Stimulated activated naive CD4-positive, alpha-beta T cell treated with Interleukin-2 at 50 U/mL for 16 hours (primary cell): Measurements from ENCODE around the gene UBE2M.
"Not testable (repeated sequence)": the region's sequence is repeated elsewhere in the genome, so short reads cannot be mapped to it uniquely, and the experiment has no call there.

Source experiments
- DNase-seq: peaks from one replicate; lab custom pipeline; 2025; lab: John Stamatoyannopoulos, UW

UBE2M gene

DNA sequence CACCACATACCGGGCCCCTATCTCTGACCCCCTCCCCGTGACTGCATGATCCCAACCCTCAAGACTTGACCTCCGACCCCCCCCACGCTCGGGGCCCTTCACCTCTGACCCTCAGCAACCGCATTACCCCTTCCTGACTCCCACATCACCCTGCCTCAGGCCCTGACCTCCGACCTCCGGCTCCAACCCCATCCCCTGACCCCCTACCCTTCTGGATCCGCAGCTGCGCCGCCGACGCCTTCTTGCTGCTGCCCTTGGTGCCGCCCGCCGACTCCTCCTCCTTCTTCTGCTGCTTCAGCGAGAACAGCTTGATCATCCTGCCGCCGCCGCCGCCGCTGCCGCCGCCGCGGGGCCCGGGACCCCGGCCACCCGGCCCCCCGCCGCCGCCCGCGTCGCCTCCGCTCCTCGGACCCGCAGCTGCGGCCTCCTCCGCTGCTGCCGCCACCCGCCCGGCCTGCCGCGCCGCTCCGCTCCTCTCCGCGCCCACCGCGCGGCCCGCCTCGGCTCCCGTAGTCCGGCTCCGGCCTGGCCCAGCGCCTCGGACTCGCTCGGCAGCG lies at the start of gene UBE2M:
Gene UBE2M, minus strand, starts transcription at position 546 of the 557 bp plus-strand sequence. Its CDS starts 230 bp downstream, at position 316.
- no peak for DNase-seq

- not testable (repeated sequence) for DNase-seq
Measured at GRCh38 chr19:58607213-58607612, 48.8 kb upstream of the UBE2M start.

GRCh38 chr19:58606251-58606896 lies 48.0 kb upstream of the UBE2M start:
- not testable (repeated sequence) for DNase-seq

DNA sequence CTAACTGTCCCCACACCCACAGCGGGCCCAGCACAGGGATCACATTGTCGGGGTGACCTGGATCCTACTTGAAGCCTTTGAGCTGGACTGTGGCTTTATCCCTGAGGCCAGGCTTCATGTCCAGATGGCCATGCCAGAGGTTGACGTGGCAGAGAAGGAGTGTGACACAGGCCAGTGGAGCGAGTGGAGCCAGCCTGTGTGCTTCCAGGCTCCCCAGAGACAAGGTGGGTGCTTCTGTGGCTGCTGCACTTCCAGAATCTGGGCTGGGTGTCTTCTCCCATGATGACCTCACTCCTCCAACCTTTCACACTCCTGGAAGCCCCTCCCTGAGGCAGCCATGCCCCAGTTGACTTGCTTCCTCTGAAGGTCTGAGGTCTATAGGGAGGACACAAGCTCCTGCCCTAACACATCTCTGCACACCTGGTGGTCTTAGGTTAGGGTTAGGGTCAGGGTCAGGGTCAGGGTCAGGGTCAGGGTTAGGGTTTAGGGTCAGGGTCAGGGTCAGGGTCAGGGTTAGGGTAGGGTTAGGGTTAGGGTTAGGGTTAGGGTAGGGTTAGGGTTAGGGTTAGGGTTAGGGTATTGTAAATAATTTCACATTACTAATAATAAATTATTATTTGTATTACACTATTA lies 27.8 kb upstream of the UBE2M start:
- DNase-seq: no peak

GRCh38 chr19:58585442-58586132 lies 27.2 kb upstream of the UBE2M start:
- DNase-seq: no peak

GRCh38 chr19:58584498-58585441 lies 26.4 kb upstream of the UBE2M start:
- no peak for DNase-seq

DNA sequence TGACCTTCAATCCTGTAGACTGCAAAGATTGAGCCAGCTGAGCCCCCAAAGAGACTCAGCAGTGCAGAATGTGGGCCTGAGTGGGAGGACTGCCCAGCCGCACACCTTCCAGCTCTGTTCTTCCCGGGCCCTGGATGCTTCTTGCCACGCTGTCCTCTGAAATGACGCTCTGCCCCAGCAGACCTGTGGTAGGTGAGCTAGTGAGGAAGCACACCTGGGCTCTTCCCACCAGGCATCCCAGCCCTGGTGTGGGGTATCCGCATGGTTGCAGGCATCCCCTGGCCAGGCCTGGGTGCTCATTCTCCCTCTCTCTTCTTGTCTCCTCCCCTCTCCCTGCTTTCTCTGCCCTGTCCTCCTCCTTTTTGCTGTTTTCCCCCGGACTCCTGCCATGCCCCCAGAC lies 24.6 kb upstream of the UBE2M start:
- no peak for DNase-seq

DNA sequence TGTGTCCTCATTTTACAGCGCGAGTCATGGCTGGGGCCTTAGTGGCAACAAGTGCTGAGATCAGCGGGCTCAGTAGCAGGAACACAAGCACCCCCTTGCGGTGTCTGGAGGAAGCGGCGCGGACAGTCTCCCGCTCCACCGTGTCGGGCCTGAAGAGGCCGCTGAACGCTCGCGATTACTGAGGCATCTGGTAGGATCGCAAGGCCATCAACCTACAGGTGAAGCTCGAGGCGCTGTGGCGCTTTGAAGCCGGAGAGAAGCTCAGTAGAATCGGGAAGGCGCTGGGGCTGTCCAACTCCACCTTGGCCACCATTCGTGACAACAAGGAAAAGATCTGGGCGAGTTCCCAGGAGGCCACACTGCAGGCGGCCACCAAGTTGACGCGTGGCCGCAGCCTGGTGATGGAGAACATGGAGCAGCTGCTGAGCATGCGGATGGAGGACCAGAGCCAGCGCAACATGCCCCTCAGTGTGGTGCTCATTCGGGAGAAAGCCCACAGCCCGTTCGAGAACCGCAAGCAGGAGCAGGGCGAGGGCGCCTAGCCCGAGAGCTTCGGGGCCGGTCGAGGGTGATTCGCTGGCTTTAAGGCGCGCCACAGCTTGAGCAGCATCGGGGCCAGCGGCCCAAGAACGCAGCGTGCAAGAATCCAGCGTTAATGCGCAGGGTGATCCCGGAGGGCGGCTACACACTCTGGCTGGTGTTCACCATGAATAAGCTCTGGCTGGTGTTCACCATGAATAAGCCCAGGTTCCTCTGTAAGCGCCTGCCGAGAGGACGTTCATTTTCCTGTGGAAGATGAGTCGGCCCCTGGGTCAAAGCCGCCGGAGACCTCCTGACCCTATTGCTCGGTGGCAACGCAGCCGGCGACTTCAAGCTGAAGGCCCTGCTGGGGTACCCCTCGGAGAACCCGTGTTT lies 23.1 kb upstream of the UBE2M start:
- DNase-seq: no peak

DNA sequence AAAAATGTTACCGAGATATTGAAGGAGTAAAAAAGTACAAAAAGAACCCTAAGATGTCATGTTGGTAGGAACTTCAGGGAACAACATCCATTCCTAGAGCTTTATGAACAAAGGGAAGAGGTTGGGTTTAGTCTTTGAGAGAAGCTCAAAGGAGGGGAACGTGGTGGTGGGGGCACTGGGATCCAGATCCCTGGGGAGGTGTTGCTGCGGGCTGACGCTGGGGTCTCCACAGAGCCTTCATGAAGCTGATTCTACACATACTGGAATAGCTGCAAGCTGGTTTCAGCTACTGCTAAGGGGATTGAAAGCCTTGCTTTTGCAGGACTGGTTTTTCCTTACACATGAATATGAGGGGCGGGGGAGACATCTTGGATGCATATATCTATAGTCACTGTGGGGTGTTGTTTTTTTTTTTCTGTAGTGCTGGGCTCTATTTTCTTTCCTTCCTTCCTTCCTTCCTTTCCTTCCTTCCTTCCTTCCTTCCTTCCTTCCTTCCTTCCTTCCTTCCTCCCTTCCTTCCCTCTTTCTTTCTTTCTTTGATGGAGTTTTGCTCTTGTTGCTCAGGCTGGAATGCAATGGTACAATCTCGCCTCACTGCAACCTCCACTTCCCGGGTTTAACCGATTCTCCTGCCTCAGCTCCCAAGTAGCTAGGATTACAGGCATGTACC lies 21.2 kb upstream of the UBE2M start:
- no peak for DNase-seq

DNA sequence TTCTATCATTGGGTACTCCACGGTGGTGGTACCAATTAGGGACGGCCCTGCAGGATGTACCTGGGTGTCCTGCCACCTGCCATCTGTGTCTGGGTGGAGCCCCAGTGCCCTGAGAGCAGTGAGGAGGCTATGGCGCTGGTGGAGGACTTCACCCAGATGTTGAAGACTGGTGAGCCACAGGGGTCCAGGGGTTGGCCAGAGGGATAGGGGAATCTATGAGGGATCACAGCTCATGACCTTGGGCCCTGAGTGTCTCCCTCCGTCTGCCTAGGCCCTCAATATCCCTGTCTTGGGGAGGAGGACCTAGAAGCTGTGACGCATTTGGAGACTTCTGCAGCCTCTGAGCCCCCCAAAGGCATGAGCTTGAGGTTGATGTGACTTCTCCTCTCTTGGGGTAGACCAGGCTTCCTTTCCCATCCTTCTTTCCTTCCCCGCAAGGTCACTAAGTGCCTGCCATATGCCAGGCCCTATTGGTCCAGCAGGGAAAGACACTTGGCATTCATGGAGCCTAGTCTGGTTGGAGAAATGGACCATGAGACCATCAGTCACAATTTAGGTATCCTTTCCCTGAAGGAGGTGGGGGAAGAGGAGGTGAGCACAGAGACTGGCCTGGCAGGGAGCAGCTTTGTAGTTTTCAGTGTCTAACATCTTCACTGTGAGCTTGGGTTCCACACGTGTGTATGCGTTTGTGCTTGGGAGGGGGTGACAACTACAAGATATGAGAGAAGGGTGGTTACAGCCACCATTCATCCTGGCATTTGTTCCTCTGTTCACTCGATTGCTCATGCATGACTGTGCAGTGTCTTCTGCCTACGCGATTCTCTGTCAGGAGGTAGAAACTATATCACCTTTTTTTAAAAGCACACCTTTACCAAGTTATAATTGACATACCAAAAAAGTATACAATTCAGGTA lies 19.9 kb upstream of the UBE2M start:
- DNase-seq: no peak

- DNase-seq: not testable (repeated sequence)
Measured at GRCh38 chr19:58577581-58577980, 19.2 kb upstream of the UBE2M start.

GRCh38 chr19:58575183-58576041 lies 17.0 kb upstream of the UBE2M start:
- DNase-seq: no peak

DNA sequence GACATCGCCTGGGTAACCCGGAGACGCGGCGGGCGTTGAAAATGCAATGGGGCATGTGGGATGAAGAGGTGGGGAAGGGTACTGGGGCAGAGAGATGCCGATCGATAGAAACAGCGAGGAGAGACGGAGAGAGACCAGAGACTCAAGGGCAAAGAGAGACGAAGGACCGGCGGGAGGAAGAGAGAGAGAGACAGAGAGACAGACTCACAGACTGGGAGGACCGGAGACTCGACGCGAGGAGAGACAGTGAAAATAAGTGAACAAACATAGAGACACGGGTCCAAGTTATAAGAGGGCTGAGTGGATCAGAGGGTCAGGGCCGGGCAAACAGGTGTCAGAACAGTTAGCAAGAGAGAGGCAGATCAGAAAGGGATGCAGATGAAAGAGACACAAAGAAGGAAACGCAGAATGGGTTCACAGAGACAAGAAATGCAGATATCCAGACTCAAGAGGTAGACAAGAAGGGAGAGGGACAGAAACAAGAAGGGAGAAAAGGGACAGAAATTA lies 15.3 kb upstream of the UBE2M start:
- DNase-seq: no peak

GRCh38 chr19:58572818-58573657 lies 14.6 kb upstream of the UBE2M start, which contains the start of gene MZF1:
MZF1 (minus strand) TSS chr19:58573335; CDS start chr19:58571389, 1,946 bp downstream.
- DNase-seq: no peak

GRCh38 chr19:58572026-58572817 lies 13.8 kb upstream of the UBE2M start:
- DNase-seq: no peak

- DNase-seq: no peak
Measured at GRCh38 chr19:58571575-58571947, 13.2 kb upstream of the UBE2M start.
